Pons (tissue), 1 donor: Measurements from ENCODE around the gene ARMH1.
"Not testable (repeated sequence)": the region's sequence is repeated elsewhere in the genome, so short reads cannot be mapped to it uniquely, and the experiment has no call there.

Source experiments
- DNase-seq: peaks from one replicate; pipeline ENCODE4 v3.0.0-alpha.2; 2016; ENCODE audit warnings: low spot score

The ARMH1 gene

DNA sequence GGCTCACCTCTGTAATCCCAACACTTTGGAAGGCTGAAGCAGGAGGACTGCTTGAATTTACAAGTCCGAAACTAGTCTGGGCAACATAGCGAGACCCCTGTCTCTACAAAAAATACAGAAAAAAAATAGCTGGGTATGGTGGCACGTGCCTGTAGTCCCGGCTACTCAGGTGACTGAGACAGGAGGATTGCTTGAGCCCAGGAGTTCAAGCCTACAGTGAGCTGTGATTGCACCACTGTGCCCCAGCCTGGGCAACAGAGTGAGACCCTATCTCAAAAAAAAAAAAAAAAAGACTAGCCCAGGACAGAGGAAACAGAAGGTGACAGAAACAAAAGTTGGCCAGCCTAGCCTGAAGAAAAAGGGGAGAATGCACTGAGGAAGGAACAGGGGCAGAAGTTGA is 21.2 kb downstream of the ARMH1 start:
- no peak for DNase-seq

DNA sequence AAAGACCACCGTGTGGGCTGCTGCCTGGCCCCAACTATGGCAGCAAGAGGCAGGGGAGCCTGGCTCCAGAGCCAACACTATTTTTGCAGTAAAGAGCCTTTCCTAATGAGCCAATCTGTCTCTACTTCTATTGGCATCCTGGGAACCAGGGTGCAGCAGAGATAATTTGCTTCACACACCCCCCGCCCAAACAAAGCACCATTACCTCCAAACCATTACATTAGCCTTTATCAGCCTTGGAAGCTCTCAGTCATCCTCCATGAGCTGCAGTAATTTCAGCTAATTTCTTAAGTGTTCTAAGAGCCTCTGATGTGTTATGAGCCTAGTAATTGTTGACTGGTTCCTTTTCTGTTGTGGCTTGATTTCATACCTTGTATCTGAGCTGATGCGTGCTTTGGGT is 21.6 kb downstream of the ARMH1 start:
- no peak for DNase-seq

GRCh38 chr1:44696789-44697345 is 22.4 kb downstream of the ARMH1 start:
- DNase-seq, result no peak

- DNase-seq, result no peak
Measured at GRCh38 chr1:44698138-44698537, 23.6 kb downstream of the ARMH1 start.

DNA sequence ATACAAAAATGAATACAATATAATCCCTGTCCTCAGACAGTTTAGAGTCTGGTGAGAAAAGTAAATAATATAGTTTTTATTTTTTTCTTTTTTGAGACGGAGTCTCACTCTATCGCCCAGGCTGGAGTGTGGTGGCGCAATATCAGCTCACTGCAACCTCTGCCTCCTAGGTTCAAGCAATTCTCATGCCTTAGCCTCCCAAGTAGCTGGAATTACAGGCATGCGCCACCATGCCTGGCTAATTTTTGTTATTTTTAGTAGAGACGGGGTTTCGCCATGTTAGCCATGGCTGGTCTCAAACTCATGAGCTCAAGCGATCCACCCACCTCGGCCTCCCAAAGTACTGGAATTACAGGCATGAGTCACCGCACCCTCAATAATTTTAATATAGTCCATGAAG is 24.9 kb downstream of the ARMH1 start:
- DNase-seq, result not testable (repeated sequence)

- DNase-seq, result no peak
Measured at GRCh38 chr1:44700573-44700972, 26.1 kb downstream of the ARMH1 start.

DNA sequence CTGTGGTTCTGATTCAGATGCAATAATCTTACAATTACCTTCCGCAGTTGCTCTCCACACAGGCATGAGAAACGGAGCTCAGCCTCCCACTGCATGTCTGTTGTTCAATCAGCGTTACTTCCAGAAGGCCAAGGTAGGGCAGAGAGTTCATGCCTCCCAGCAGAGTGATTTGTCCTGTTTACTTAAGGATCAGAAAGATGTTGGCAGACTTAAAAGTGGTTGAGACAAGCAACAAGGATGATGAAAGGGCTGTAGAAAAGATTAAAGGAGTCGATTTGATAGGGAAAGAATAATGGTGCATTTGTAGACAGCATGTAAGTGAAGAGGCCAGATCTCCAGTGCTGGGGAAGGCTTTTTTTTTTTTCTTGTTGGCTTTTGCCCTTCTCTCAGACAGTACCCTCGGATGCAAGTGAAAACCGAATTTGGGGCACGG is 26.6 kb downstream of the ARMH1 start:
- DNase-seq, result no peak

DNA sequence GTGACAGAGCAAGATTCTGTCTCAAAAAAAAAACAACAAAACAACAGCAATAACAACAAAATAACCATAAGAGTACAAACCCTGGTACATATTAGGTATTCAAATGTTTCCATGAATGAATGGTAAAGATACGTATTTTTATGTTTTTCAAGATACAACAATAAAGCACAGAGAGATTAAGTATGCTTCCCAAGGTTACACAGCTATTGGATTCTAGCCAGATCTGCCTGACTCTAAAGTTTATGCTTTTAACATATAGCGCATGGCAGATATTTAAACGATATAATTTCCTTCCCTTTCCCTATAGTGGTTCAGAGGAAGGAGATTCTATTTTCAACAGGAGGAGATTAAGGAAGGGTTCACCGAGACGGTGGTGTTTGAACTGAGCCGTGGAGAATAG is 31.0 kb downstream of the ARMH1 start:
- no peak for DNase-seq

DNA sequence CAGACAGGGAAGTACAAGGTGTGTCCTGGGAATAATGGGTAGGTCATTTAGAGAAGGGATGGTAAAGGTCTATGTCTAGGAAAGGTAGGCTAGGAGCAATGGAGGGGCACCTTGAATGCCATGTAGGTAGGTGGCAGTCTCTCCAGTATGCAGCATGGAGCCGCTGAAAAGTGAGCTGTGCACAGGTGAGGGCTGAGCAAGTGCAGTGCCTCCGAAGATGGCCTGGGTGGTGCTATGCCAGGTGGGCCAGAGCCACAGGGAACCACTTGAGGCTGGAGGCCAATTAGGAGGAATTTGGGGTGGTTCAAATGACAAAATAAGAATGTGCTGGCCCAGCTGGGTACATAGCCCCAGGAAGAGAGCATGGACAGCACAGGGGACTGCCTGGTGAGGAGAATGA is 31.4 kb downstream of the ARMH1 start:
- no peak for DNase-seq

DNA sequence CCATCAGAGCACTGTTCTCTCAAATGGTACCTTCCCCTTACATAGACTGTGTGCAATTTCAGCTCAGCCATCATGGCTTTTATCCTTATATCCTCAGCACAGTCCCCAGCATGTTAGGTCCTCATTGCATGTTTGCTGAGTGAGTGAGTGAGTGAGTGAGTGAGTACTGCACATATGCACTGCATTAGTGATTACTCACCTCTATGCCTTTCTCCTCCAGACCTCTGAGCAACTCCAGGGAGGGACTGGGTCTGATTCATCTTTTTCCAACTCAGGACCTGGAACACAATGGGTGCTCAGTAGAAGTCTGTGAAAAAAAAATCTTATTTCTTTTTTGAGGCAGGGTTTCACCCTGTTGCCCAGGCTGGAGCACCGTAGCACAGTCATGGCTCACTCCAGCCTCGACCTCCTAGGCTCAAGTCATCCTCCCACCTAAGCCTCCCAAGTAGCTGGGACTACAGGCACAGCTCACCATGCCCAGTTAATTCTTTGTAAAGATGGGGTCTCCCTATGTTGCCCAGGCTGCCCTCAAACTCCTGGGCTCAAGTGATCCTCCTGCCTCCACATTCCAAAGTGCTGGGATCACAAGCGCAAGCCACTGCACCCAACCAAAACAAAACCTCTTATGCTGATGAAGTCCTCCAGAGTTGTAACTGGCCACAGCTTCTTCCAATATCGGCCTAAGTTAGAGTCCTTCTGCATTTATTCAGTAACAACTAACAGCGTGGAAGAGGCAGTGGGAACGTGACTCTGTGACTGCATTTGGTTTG is 32.8 kb downstream of the ARMH1 start:
- no peak for DNase-seq

DNA sequence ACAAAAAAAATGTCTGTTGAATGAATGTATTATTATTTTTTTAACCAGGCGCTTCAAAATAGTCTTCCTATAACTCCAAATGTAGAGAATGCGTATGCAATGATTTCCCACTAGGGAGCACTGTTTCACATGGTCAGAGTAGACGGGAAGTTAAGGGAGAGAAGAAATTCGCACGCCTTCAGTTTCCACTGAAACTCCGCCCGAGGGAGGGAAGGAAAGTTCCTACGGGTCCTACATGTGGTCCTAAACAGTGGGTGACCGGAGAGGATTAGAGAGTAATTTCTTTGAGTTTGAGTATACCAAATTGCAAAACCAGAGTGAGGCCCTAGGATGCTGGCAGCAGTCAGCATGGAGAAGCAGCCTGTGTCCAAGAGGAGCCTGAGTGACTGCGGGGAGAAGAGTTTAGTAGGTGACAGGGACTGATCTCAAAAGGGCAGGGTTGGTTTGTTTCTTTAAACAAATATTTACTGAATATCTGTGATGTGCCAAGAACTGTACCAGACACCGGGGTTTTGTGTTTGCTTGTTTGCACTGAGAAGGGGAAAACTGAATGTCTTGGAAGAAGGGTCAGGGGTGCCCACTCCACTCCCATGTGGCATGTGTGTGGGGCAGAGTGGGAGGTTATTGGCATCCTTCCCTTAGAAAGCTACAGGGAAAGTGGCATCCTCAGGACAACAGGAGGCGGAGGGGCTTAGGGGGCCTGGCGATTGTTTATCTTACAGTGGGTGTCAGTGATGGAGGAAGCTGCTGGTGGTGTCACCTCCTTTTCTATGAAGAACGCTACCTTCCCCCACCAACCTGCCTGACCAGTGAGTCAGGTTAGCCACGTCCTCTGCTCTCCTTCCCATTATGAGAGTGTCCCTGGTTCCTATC is 33.7 kb downstream of the ARMH1 start:
- peak; percentile 67 for DNase-seq

GRCh38 chr1:44713321-44713781 is 38.8 kb downstream of the ARMH1 start:
- DNase-seq, result no peak

DNA sequence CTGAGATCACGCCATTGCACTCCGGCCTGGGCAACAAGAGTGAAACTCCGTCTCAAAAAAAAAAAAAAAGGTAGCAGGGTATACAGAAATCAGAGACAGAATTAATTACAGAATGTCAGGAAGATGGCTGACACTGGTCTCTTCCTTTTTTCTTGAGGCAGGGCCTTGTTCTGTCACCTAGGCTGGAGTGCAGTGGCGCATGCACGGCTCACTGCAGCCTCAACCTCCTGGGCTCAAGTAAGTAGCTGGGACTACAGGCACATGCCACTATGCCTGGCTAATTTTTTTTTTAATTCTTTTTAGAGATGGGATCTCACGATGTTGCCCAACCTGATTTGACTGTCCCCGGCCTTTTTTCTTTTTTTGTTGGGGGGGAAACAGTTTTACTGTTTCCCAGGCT is 40.0 kb downstream of the ARMH1 start:
- no peak for DNase-seq

DNA sequence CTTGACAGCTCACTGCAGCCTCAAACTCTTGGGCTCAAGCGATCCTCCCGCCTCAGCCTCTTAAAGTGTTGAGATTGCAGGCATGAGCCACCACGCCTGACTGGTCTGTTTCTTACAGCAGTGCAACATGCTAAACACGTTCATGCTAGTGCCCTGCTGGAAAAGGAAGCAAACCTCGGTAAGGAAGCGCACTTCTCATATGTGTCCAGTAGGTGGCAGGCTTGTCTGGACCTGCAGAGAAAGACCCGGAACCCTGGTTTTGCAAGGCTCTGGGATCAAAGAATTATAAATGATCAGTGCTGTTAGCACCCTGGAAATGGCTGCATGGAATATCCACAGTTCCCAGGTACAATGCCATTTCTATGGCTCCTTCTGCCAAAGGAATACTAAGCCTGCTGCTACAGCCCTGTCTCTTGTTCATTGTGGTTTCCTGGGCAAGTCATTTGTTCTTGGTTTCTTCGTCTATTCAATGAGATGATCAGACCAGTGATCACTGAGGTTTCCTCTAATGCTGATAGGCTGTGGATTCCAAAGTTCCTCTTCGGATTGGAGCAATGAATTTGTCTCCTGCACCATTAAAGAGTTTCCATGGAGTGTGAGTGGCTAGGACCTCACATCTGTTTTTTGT is 40.5 kb downstream of the ARMH1 start:
- DNase-seq, result peak; percentile 82

- no peak for DNase-seq
Measured at GRCh38 chr1:44717156-44717555, 42.6 kb downstream of the ARMH1 start.

- no peak for DNase-seq
Measured at GRCh38 chr1:44717653-44718052, 43.1 kb downstream of the ARMH1 start.

GRCh38 chr1:44718091-44718490 is 43.6 kb downstream of the ARMH1 start:
- no peak for DNase-seq

GRCh38 chr1:44719318-44719717 is 44.8 kb downstream of the ARMH1 start:
- no peak for DNase-seq

DNA sequence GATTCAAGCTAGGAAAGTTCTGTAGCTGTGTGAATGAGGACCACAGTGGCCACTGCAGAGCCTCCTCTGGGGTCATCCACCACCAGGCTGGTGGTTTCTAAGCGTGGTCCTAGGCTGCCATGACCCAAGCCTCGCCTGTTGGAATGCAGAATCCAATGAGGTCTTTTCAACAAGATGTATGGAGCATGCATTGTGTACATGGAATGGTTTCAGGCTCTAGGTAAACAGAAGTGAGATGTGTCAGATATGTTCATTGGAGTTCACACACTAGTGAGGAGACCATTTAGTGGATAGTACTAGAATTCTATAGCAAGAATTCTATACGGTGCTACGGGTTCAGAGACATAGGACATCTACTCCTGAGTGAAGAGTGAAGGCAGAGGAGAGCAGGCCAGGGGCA is 45.8 kb downstream of the ARMH1 start:
- DNase-seq, result no peak

- DNase-seq, result peak; percentile 81
Measured at GRCh38 chr1:44721485-44722361, 47.2 kb downstream of the ARMH1 start.

GRCh38 chr1:44723064-44723463 is 48.5 kb downstream of the ARMH1 start:
- DNase-seq, result no peak
